AG04450 (cell line): Measurements from ENCODE around the gene AQP12A. TPM values are rescaled to one million over a fixed set of nuclear protein-coding genes. Genes with fewer than 3 reads are reported as not detected.

ENCODE experiments used
- CTCF ChIA-PET: fragments of 300-600, 350-600 bp; formaldehyde crosslinking; extraction: SDS; loops from one replicate; lab custom pipeline; 2022; ENCODE audit warnings: antibody characterized with exemption, inconsistent platforms; lab: Charles Lee
- POLR2A ChIA-PET: fragments of 350-600 bp; formaldehyde crosslinking; extraction: SDS; loops from one replicate; lab custom pipeline; 2021; ENCODE audit warnings: antibody characterized with exemption, inconsistent platforms; lab: Yijun Ruan, JAX
- DNase-seq: peaks from one replicate; pipeline ENCODE4 v3.0.0-alpha.2; 2011; ENCODE audit warnings: low read depth, low spot score
- H3K27ac ChIP-seq: one replicate; pipeline ENCODE4 v1.5.1; 2012; ENCODE audit warnings: low read depth, low read length, control low read depth
- H3K27me3 ChIP-seq: one replicate; pipeline ENCODE4 v1.6.0; 2012; ENCODE audit warnings: low read length; ENCODE audit not compliant: control insufficient read depth, insufficient read depth
- H3K4me3 ChIP-seq: 2 replicates; pipeline ENCODE4 v1.5.1; 2011; ENCODE audit warnings: mild to moderate bottlenecking, low read depth, low read length, control low read depth
- H3K9me3 ChIP-seq: 2 replicates; pipeline ENCODE4 v1.5.1; 2012; ENCODE audit warnings: low read length; ENCODE audit not compliant: control insufficient read depth, insufficient read depth
- CTCF ChIP-seq: IDR thresholded peaks from 2 replicates; pipeline ENCODE4 v1.5.1; 2011; ENCODE audit warnings: low read depth, low read length, control low read depth, inconsistent platforms
- polyA plus RNA-seq: library from polyadenylated mRNA; depleted of rRNA; stranded (reverse); fragments of >200 nt; gene quantifications from 2 replicates; pipeline ENCODE4 v1.2.3, GENCODE V29; 2011

The AQP12A gene
- polyA plus RNA-seq, 1 experiment: not detected

DNA sequence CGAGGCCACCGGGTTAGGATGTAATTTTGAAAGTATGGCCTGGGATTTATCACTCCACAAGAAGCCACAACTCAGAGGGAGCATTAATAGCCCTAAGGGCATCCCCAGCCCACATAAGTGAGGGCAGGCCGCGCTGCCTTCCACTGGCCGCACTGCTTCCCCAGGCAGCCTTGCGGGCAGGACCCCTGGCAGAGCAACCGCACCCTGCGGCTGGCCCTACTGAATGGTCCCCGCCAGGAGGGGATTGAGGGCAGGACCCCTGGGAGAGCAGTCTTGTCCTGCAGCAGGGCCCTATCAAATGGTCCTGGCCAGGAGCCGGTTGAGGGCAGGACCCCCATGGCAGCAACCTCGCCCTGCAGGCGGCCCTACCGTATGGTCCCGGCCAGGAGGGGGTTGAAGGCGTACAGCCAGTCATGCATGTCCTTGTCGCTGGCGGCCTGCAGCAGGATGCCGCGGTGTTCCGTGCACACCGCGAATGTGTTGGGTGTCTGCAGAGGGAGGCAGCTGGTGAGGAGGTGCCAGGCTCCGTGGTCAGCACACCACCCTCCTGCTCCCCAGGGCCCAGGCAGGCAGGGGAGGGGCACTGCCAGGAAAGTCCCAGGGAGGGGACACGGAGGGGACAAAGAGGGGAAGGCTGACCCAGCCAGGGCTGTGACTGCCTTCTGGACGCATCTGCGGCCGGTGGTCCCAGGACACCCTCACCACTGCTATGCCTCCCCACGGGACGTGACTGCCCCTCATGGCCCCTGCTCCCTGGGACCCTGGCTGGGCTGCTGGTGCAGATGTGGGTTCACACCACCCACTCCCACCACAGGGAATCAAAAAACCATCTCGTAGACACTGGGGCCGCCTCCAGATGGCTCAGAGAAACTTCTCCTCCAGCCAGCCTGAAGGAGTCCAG, 26.3 kb downstream of the AQP12A start:
- Histone ChIP-seq H3K9me3 (no peaks in the 10 kb centered on the region; the same call in 1 of the 2 replicates), H3K27ac (no peak overlapping the region), H3K4me3 (no peak overlapping the region), H3K27me3 (peaks cover 2% of the 10 kb centered on the region)
- no peak for DNase-seq
- TF ChIP-seq CTCF: no peak
- CTCF ChIA-PET: no interaction called here
- POLR2A ChIA-PET: interaction anchor here (0.6 kb wide), 1 partner anchor 13 kb away, joined by 4 read pairs; no protein-coding TSS in a partner anchor

DNA sequence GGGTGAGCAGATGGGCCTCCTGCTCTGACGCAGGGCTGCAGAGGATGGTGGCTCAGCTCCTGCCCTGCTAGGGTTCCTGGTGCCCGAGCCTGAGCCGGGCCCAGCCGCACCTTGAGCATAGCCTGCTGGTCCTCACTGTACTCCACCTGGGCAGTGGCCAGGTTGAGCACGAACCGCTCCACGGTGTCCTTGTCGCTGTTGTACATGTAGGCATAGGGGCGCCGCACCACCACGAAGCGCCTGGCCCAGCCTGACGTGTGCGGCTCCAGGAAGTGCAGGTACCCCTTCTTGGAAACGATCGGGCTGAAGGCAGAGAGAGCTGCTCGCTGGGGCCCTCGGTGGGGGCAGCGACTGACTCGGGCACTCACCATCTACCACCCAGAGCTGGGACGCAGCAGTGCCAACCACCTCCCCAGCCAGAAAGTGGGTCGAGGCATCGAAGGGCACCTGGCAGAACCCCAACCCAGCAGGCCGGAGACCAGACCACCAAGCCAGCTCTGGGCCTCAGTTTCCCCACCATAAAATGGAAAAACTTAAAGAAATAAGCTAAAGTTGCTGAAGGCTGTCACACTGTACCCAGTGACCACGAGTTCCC, 27.3 kb downstream of the AQP12A start:
- DNase-seq: no peak
- no peak overlapping the region for H3K27ac ChIP-seq
- H3K4me3 ChIP-seq: no peak overlapping the region
- CTCF ChIA-PET: no interaction called here
- H3K27me3 ChIP-seq: peaks cover 2% of the 10 kb centered on the region
- H3K9me3 ChIP-seq: no peaks in the 10 kb centered on the region; the same call in 1 of the 2 replicates
- POLR2A ChIA-PET: no interaction called here
- TF ChIP-seq CTCF: no peak

DNA sequence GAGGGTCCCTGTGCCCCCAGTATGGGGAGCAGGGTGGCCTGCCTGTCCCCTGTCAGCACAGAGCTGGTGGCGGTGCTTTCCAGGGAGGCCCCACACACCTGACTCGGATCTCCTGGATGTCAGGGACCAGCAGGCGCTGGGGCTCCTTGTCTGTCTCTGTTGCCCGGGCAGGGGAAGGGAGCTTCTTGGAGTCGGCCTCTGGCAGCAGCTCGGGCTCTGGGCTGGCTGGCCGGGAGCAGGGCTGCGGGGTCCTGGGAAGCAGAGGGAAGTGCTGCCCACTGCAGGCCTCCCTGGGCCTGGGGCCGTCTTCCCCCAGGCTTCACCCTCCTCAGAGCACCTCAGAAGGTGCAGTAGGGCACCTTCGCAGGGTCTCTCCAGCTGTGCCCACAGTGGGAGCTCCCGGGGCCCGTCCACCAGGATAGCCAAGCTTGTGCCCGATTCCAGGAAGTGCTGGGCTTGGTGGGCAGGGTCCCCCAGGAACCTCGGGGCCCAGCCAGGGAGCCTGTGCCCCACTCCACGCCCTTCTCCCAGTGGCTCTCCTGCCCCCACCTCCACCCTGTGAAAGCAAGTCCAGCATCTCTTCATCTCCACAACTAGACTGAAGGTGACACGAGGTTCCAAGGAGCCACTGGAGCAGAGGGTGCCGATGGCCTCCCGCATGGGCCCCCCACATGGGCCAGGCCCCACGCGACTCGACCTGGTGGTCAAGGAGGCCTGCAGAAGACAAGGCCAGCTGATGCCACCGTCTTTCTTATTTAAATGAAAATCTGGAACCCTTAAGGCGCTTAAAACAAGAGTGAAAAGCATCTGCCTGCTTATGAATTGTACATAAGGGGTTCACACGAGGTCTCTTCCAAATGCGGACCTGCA, 28.2 kb downstream of the AQP12A start:
- H3K27me3 ChIP-seq: peaks cover 2% of the 10 kb centered on the region
- DNase-seq: no peak
- H3K4me3 ChIP-seq: no peak overlapping the region
- no peak for TF ChIP-seq CTCF
- H3K27ac ChIP-seq: no peak overlapping the region
- ChIA-PET CTCF (no interaction called here), POLR2A (interaction anchor here (0.5 kb wide), 1 partner anchor 382 kb away, joined by 3 read pairs; no protein-coding TSS in a partner anchor)
- H3K9me3 ChIP-seq: no peaks in the 10 kb centered on the region; the same call in 1 of the 2 replicates

GRCh38 chr2:240720686-240721595, 29.3 kb downstream of the AQP12A start:
- CTCF ChIA-PET: no interaction called here
- H3K27ac ChIP-seq: no peak overlapping the region
- no peak overlapping the region for H3K4me3 ChIP-seq
- peaks cover 2% of the 10 kb centered on the region for H3K27me3 ChIP-seq
- H3K9me3 ChIP-seq: no peaks in the 10 kb centered on the region; the same call in 1 of the 2 replicates
- POLR2A ChIA-PET: no interaction called here
- DNase-seq: no peak
- no peak for TF ChIP-seq CTCF
